ENCODE measurements around the gene XRN2.

The XRN2 gene

GRCh38 chr20:21436205-21436604, 133.1 kb downstream of the XRN2 start:
- no peak for DNase-seq

- DNase-seq: no peak
Measured at GRCh38 chr20:21437248-21437647, 134.1 kb downstream of the XRN2 start.

DNA sequence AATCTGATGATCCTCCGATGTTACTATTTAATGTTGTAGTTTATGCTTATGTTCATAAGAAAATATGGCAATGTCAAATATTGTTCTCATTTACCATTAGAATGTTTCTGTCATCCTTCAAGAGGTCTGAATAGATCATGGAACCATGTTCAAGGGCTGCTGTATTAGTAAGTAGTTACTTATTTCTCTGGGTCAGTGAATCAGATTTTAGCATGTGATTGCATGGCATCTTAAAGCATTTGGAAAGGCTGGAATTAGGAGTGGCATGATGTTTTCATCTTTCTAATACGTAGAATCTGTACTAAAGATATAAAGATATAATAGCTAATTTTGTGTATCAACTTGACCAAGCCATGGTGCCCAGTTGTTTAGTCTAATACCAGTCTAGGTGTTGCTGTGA, 134.7 kb downstream of the XRN2 start:
- no peak for DNase-seq
